Measurements from ENCODE around the gene METTL16.
"Not testable (repeated sequence)": the region's sequence is repeated elsewhere in the genome, so short reads cannot be mapped to it uniquely, and the experiment has no call there.

The METTL16 gene

DNA sequence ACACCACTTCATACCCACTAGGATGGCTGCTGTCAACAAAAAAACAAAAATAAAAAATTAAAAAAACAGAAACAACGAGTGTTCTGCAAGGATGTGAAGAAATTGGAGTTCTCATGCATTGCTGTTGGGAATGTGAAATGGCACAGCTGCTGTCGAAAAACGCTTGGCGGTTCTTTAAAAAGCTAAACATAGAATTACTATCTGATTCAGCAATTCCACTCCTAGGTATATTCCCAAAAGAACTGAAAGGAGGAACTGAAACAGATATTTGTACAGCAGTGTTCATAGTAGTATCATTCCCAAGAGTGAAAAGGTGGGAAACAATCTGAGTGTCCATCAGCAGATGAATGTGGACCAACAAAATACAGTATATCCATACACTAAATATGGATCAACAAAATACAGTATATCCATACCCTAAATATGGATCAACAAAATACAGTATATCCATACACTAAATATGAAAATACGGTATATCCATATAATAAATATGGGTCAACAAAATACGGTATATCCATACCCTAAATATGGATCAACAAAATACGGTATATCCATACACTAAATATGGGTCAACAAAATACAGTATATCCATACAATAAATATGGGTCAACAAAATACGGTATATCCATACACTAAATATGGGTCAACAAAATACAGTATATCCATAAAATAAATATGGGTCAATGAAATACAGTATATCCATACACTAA, 8.7 kb downstream of the METTL16 start:
- no peak for DNase-seq (ENCODE audit: low read depth in 2 of 2)

DNA sequence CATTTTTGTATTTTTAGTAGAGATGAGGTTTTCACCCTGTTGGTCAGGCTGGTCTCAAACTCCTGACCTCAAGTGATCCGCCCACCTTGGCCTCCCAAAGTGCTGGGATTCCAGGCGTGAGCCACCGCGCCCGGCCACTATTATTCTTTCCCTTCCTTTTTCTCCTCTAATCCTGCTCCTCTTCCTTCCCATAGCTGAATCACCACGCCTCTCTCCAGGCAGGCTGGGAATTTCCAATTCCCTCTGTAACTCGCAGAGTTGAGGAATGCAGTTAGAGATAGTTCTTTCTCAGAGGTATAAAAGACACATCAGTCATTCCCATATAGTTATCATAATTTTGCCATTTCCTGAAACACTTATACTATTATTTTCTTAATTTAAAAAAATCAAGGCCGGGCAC, 11.2 kb downstream of the METTL16 start:
- no peak for DNase-seq (ENCODE audit: low read depth in 2 of 2)

DNA sequence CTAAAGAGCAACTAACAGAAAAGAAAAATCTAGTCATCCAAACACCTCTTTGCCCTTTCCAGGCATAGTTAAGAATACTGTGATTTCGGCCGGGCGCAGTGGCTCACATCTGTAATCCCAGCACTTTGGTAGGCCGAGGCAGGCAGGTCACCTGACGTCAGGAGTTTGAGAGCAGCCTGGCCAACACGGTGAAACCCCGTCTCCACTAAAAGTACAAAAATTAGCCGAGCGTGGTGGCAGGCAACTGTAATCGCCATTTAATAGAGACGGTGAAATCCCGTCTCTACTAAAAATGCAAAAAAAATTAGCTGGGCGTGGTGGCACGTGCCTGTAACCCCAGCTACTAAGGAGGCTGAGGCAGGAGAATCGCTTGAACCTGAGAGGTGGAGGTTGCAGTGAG, 22.4 kb downstream of the METTL16 start:
- DNase-seq (ENCODE audit: low read depth in 2 of 2): not testable (repeated sequence)

DNA sequence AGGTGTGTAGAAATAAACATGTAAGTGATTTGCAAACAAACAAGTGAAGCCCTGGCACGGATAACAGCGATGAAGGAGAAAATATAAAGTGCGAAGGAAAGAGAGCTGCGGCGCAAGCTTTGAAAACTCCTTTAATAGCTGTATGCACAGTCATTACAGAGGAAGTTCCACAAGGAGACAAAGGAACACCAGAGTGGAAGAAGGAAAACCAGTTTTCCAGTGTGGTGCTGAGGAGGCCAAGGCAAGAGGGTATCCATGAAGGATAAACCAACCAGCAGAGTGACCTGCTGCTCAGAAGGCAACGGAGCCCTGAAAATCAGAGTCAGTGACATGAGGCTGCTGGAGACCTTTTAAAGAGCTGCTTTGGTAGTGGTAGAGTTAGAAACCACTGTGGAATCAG, 24.4 kb downstream of the METTL16 start:
- no peak for DNase-seq (ENCODE audit: low read depth in 2 of 2)

DNA sequence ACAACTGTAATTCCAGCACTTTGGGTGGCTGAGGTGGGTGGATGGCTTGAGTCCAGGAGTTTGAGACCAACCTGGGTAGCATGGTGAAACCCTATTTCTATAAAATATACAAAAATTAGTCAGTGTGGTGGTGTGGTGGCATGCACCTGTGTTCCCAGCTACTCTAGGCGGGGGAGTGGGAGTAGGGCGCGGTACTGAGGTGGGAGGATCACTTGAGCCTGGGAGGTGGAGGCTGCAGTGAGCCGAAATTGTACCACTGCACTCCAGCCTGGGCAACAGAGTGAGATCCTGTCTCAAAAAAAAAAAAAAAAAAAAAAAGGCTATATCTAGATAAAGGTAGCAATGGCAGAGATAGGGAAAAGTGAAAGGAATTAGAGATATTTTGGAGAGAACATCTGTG, 25.0 kb downstream of the METTL16 start:
- not testable (repeated sequence) for DNase-seq (ENCODE audit: low read depth in 2 of 2)

DNA sequence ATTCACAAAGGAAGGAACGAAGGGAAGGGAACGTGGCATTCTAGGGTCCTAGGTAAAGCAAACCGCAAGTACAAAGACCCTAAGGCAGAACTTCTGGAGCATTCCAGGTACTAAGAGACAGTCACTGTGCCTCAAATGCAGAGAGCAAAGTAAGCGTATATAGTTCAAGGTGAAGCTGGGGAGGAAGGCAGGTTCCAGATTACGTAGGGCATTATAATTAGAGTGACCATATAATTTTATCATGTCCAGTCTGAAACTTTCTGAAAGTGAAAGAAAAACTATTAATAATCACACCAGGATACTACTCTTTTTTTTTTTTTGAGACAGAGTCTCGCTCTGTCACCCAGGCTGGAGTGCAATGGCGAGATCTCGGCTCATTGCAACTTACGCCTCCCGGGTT, 25.7 kb downstream of the METTL16 start:
- no peak for DNase-seq (ENCODE audit: low read depth in 2 of 2)

DNA sequence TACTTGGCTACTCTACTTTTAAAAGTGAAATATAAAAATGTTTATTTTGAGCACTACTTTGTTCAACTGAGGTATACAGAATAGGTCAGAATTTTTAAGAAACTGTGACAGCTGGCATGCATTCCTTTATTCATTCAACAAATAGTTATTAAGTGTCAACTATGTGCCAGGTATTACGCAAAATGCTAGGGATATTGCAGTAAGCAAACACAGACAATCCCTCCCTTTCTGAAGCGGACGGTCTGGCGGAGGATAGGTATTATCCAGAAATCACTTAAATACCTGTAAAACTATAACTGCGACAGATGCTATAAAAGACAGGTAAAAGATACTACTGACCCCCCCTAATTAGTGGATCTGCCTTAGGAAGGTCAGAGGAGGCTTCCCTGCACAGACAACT, 26.1 kb downstream of the METTL16 start:
- DNase-seq (ENCODE audit: low read depth in 2 of 2): peak; percentile 7

DNA sequence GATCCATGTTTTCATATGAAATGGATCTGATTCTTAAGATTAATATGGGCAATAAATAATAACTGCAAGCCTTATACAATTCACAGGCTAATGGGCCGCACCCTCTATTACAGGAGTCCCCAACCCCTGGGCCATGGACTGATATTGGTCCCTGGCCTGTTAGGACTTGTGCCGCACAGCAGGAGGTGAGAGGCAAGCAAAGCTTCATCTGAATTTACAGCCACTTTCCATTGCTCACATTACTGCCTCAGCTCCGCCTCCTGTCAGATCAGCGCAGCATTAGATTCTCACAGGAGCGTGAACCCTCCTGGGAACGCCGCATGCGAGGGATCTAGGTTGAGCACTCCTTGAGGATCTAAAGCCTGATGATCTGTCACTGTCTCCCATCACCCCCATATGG, 26.8 kb downstream of the METTL16 start:
- no peak for DNase-seq (ENCODE audit: low read depth in 2 of 2)

DNA sequence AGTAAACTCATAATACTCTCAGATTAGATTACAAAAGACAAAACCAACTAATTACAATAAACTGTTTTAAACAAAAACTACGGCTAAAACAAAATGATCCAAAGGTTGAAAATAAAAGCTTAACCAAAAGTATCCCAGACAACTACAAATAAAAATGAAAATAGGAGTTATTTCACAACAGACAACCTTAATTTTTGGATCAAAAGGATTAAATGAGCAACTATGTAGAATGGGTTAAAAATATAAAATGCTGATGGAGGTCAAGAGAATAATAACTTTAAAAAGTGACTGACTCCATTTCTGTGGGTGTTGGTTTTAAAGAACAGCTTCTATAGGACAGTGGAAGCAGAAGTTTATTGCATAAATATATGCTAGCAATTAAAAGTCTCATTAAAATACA, 28.6 kb downstream of the METTL16 start:
- DNase-seq (ENCODE audit: low read depth in 2 of 2): no peak

DNA sequence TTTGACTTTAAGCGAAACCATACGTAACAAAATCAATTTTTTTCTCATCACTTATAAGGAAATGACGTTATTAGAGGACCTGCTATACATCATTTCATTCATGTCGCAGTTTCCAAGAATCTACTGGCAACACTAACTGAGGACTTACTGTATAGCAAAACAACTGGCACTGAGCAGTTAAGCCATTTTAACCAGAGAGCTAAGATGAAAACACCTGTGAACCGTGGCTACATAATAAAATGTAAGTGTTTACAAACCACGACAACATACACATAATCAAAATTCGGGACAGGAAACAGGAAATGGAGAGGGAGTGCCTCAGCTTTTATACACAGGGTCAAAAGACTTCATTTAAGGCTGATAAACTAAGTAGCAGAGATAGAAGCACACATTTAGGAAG, 29.5 kb downstream of the METTL16 start:
- DNase-seq (ENCODE audit: low read depth in 2 of 2): no peak

DNA sequence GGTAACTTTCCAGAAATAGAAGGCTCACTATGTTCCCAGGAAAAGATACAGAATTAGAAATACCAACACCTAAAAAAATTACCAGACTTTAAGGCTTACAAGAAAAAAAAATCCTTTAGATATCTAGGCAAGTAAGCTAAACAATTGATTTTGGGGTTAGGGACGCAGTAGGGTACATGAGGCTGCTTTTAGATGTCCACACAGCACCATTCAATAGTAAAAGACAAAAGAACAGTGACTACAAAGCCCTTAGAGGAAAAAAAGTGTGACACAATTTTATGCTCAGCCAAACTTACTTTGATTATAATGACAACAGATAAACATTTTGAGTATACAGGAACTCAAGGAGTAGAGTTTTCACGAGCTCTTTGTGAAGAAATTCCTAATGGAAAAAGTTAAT, 29.9 kb downstream of the METTL16 start:
- no peak for DNase-seq (ENCODE audit: low read depth in 2 of 2)

DNA sequence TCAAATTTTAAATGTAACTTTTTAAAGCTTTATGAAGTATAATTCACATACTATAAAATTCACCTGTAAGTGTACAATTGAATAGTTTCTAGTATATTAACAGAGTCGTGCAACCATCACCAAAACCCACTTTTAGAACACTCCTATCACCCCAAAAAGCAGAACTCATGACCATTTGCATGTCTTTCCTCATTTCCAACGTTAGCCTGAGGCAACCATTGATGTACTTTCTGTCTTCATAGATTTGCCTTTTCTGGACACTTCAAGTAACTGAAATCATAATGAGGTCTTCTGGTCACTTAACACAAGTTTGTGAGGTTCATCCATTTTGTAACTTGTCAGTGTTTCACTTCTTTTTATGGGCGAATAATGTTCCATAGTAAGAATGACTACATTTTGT, 33.2 kb downstream of the METTL16 start:
- DNase-seq (ENCODE audit: low read depth in 2 of 2): no peak

DNA sequence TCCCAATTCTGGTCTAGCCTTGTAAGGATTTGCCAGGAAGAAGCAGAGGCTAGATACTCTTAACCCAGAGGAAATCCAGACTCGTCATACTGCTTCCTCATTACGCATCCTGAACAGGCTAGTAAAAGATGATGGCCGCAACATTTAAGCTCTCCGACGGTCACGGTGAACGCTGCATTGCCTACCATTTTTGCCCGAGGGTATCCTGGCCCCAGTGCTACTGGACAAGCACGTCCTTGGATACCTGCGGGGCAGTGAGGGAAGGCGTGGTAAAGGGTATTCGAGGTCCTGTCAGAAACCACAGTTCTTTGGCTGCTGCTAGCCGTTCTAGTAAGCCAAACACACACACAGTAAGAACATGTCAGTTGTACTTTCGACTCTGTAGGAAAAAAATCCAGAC, 36.6 kb downstream of the METTL16 start:
- DNase-seq (ENCODE audit: low read depth in 2 of 2): no peak

DNA sequence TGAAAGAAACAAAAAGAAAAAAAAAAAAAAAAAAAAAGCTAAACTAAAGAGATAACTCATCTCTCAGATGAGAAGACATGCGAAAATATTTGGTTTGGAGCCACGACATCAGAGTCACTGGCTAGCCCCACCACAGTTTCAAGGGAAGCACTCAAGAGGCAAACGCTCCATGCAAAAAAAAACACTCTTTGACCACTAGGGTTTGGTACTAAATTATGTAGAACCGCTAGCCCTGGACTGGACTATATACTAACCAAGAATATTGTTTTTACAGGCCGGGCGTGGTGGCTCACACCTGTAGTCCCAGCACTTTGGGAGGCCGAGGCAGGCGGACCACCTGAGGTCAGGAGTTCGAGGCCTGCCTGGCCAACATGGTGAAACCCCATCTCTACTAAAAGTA, 37.3 kb downstream of the METTL16 start:
- DNase-seq (ENCODE audit: low read depth in 2 of 2): no peak

DNA sequence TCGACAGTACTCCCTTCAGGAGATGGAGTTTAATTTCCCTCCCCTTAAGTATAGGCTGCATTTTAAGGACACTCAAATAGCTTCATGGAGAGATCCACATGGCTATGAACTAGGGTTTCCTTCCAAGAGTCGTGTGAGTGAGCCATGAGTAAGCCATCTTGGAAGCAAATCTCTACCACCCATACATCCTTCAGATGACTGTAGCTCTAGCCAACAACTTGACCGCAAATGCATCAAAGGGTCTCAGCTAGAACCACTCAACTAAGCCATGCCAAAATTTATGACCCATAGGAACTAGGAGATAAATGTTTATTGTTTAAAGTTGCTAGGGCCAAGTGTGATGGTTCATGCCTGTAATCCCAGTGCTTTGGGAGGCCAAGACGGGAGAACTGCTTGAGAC, 43.4 kb downstream of the METTL16 start:
- peak; percentile 36 to 39 for DNase-seq (ENCODE audit: low read depth in 2 of 2)

DNA sequence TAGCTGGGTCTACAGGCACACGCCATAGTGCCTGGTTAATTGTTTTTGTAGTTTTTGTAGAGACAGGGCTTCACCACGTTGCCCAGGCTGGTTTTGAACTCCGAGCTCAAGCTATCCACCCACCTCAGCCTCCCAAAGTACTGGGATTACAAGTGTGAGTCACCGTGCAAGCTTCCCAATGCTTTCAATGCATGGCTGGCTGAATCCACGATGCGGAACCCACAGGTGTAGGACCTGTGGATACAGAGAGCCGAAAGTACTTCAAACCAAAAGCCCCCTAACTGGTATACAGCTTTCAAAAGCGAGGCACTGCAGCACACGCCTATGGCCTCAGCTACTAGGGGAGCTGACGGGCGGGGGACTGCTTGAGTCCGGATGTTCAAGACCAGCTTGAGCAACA, 44.8 kb downstream of the METTL16 start:
- no peak for DNase-seq (ENCODE audit: low read depth in 2 of 2)

DNA sequence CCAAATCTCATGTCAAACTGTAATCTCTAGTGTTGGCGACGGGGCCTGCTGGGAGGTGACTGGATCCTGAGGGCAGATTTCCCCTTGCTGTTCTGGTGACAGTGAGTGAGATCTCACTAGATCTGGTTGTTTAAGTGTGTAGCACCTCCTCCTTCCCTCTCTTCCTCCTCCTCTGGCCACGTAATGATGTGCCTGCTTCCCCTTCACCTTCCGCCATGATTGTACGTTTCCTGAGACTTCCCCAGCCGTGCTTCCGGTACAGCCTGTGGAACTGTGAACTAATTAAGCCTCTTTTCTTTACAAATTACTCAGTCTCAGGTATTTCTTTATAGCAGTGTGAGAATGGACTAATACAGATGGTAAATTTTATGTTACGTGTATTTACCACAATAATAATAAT, 49.2 kb downstream of the METTL16 start:
- no peak for DNase-seq (ENCODE audit: low read depth in 2 of 2)

DNA sequence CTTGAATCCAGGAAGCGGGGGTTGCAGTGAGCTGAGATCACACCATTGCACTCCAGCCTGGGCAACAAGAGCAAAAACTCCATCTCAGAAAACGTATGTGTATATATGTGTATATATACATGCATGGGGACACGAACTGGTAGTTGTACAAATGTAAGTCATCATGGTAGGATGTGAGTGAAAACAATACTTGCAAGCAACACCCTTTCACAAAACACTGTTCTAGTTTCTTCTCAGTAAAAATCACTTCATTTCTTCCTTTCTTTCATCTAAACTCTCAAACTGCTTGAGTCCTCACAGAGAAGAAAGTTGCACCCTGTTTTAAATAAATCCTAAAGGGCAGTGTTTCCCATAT, 51.8 kb downstream of the METTL16 start:
- no peak for DNase-seq (ENCODE audit: low read depth in 2 of 2)

DNA sequence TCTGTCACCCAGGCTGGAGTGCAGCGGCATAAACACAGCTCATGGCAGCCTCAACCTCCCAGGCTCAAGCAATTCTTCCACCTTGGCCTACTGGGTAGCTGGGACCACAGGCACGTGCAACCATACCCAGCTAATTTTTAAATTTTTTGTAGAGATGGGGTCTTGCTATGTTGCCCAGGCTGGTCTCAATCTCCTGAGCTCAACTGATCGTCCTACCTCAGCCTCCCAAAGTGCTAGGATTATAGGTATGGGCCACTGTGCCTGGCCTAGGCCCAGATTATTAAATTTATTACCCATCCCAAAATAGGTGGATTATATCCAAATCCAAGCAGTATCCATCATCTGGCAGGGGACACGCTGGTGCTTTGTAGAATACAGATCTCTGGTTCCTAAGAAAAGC, 53.8 kb downstream of the METTL16 start:
- no peak for DNase-seq (ENCODE audit: low read depth in 2 of 2)

DNA sequence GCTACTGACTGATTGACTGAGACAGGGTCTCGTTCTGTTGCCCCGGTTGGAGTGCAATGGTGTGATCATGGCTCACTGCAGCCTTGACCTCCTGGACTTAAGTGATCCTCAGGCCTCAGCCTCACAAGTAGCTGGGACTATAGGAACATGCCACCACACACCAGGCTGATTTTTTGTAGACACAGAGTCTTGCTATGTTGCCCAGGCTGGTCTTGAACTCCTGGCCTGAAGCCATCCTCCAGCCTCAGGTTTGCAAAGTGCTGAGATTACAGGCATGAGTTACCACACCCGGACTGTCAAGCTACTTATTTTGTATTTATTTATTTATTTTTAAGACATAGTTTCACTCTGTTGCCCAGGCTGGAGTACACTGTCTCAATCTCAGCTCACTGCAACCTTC, 55.2 kb downstream of the METTL16 start:
- no peak for DNase-seq (ENCODE audit: low read depth in 2 of 2)

DNA sequence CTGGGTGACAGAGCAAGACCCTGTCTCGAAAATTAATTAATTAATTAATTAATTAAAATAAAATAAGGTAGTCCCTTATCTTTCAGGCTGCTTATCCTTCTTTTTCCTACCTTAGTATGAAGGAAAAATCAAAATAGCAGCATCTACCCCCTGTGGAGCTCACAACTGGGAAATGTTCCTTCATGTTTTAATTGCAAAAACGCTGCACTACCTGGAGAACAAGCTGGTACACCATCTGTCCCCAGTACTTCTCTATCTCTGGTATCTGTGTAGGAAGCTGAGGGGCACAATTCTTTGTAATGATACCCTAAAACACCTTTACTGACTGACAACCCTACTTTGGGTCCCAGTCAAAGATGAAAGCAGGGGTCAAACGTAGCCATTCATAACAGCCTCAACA, 55.7 kb downstream of the METTL16 start:
- DNase-seq (ENCODE audit: low read depth in 2 of 2): no peak

DNA sequence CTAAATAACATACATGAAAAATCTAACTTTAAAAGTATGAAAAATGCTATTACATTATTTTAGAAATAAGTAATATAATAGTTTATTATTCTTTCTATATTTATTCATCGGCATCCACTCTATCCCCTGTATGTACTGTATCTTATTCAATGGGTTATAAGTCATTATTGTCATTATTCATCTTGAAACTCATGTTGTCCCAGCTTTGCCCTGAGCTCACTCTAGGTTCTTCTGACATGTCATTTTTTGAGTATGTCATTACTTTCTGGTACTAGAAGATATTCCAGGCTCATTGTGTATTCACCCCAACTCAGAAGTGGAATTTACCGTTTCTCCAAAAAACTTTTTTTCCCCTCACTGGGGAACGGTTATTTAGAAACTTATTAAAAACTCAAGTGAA, 57.8 kb downstream of the METTL16 start:
- no peak for DNase-seq (ENCODE audit: low read depth in 2 of 2)

DNA sequence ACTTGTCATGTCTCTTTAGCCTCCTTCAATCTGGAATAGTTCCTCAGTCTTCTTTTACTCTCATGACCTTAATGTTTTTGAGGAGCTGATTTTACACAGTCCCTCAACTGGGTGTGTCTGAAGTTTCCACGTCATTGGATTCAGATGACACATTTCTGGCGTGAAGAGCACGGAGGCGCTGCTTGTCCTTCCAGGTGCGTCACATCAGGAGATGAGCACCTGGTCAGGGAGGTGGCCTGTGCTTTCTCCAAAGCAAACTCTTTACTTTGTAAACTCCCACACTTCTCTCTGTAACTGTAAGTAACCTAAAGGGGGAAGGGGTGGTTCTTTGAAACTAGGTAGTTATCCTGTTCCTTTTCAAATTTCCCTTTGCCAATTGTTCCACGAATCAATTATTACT, 58.4 kb downstream of the METTL16 start:
- DNase-seq (ENCODE audit: low read depth in 2 of 2): no peak

DNA sequence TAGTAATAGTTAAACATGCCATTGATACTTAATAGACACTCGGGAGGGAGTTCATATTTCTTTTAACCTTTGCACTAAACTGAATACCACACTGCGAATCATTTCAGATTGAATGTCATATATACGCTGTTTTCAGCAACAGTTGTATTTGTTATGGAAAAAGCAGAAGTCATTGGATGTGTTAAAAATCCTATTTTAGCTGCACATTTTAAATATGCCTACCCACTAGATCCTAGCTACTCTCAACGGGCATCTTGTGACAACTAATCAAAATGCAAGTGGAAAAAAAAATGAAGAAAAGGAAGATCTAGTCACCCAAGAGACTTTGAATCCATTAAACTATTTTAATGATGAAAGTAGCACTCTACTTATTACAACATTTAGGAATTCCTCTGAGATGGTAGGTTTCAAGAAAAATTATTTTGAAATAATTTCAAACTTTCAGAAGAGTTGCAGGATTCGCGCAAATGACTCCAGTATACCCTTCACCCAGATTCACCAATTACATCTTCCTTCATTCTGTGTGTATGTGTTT, 59.4 kb downstream of the METTL16 start:
- DNase-seq (ENCODE audit: low read depth in 2 of 2): no peak
